Tibial nerve (tissue), 3 donors: ENCODE data around the gene DNMT1.
"Not testable (repeated sequence)": the region's sequence is repeated elsewhere in the genome, so short reads cannot be mapped to it uniquely, and the experiment has no call there.

Source experiments
- CTCF ChIP-seq, 5 experiments: fragments of 200-600 bp in 3 of 5; fragments of 450-650 bp in 2 of 5; sonication (generic) in 3 of 5; IDR thresholded peaks; one replicate each; pipeline ENCODE4 v1.5.1; 2016 to 2019; ENCODE audit warnings: antibody characterized with exemption in 5 of 5, mild to moderate bottlenecking in 3 of 5, moderate library complexity in 2 of 5
- POLR2A ChIP-seq, 2 donors: fragments of 450-650 bp; IDR thresholded peaks; one replicate each; pipeline ENCODE4 v1.6.1; 2017; ENCODE audit warnings: antibody characterized with exemption in 2 of 2, mild to moderate bottlenecking in 2 of 2, moderate library complexity in 2 of 2

GRCh38 chr19:10166501-10166900 lies 28.3 kb downstream of the DNMT1 start:
- not testable (repeated sequence) for TF ChIP-seq POLR2A, CTCF (IDR thresholded peaks at IDR 0.05)
